SKM-1 treated with dmso at 0.1 percent for 144 hours (cell line): ENCODE measurements around the gene IFI27L2.

ENCODE experiments used
- DNase-seq: peaks from one replicate; lab custom pipeline; 2025; ENCODE audit not compliant: unreplicated experiment; lab: John Stamatoyannopoulos, UW

IFI27L2 gene

GRCh38 chr14:94124582-94125377 is 4.6 kb downstream of the IFI27L2 start:
- no peak for DNase-seq

GRCh38 chr14:94123868-94124267 is 5.5 kb downstream of the IFI27L2 start:
- DNase-seq, result no peak

- no peak for DNase-seq
These were observed 6.1 kb downstream of the IFI27L2 start for GRCh38 chr14:94123296-94123695.

GRCh38 chr14:94122438-94122837 is 7.0 kb downstream of the IFI27L2 start:
- DNase-seq, result no peak

- DNase-seq, result no peak
These were observed 7.9 kb downstream of the IFI27L2 start for GRCh38 chr14:94121485-94121884.

GRCh38 chr14:94120667-94121340 is 8.6 kb downstream of the IFI27L2 start:
- no peak for DNase-seq

GRCh38 chr14:94119071-94119470 is 10.3 kb downstream of the IFI27L2 start:
- no peak for DNase-seq

GRCh38 chr14:94117856-94118255 is 11.5 kb downstream of the IFI27L2 start:
- no peak for DNase-seq

GRCh38 chr14:94116701-94117100 is 12.7 kb downstream of the IFI27L2 start:
- no peak for DNase-seq

GRCh38 chr14:94115631-94116030 is 13.8 kb downstream of the IFI27L2 start:
- no peak for DNase-seq

GRCh38 chr14:94115058-94115591 is 14.3 kb downstream of the IFI27L2 start:
- DNase-seq, result no peak

- no peak for DNase-seq
These were observed 14.8 kb downstream of the IFI27L2 start for GRCh38 chr14:94114589-94115057.

- DNase-seq, result no peak
These were observed 15.4 kb downstream of the IFI27L2 start for GRCh38 chr14:94113908-94114588.

GRCh38 chr14:94113490-94113889 is 15.9 kb downstream of the IFI27L2 start:
- DNase-seq, result no peak

- DNase-seq, result no peak
These were observed 16.3 kb downstream of the IFI27L2 start for GRCh38 chr14:94113073-94113472.

GRCh38 chr14:94112513-94113063 is 16.8 kb downstream of the IFI27L2 start:
- no peak for DNase-seq

GRCh38 chr14:94111276-94112095 is 17.9 kb downstream of the IFI27L2 start:
- DNase-seq, result no peak

- DNase-seq, result no peak
These were observed 18.7 kb downstream of the IFI27L2 start, which contains the start of gene IFI27 for GRCh38 chr14:94110552-94111181. IFI27 (plus strand) TSS chr14:94110736.

- DNase-seq, result no peak
These were observed 19.5 kb downstream of the IFI27L2 start for GRCh38 chr14:94109915-94110250.

- DNase-seq, result no peak
These were observed 24.7 kb downstream of the IFI27L2 start for GRCh38 chr14:94104731-94105130.
